ENCODE data around the gene PZP.

GRCh38 chr12:9127936-9128663 is 80.1 kb downstream of the PZP start:
- no peak for TF ChIP-seq POLR2A (IDR thresholded peaks at IDR 0.05; ENCODE audit: low read length)
- TF ChIP-seq GATA1 (IDR thresholded peaks at IDR 0.05; ENCODE audit: low read depth, low read length) = no peak
